ENCODE results near the gene DTNB.
A peak's percentile ranks its signal among the peaks of the same experiment; 100 is the strongest.

Gene DTNB

GRCh38 chr2:25379535-25379934 is 293.8 kb downstream of the DTNB start:
- no peak for DNase-seq

- DNase-seq: no peak
Observed at GRCh38 chr2:25378731-25379490, 294.5 kb downstream of the DTNB start.

- DNase-seq: no peak
Observed at GRCh38 chr2:25377822-25378421, 295.5 kb downstream of the DTNB start.

GRCh38 chr2:25376750-25377621 is 296.4 kb downstream of the DTNB start:
- peak; percentile 96 for DNase-seq

GRCh38 chr2:25375989-25376545 is 297.3 kb downstream of the DTNB start:
- DNase-seq: no peak

GRCh38 chr2:25375371-25375988 is 297.9 kb downstream of the DTNB start:
- no peak for DNase-seq

- DNase-seq: no peak
Observed at GRCh38 chr2:25374827-25375226, 298.6 kb downstream of the DTNB start.

GRCh38 chr2:25374411-25374810 is 299.0 kb downstream of the DTNB start:
- DNase-seq: no peak

GRCh38 chr2:25373269-25373981 is 300.0 kb downstream of the DTNB start:
- no peak for DNase-seq

- no peak for DNase-seq
Observed at GRCh38 chr2:25372405-25373268, 300.7 kb downstream of the DTNB start.

GRCh38 chr2:25371253-25372241 is 301.8 kb downstream of the DTNB start:
- no peak for DNase-seq

GRCh38 chr2:25369876-25370275 is 303.5 kb downstream of the DTNB start:
- no peak for DNase-seq

GRCh38 chr2:25369439-25369838 is 303.9 kb downstream of the DTNB start:
- DNase-seq: no peak

- DNase-seq: no peak
Observed at GRCh38 chr2:25368660-25369059, 304.7 kb downstream of the DTNB start.

GRCh38 chr2:25367296-25367695 is 306.1 kb downstream of the DTNB start:
- DNase-seq: no peak

GRCh38 chr2:25366629-25367028 is 306.7 kb downstream of the DTNB start:
- DNase-seq: no peak

GRCh38 chr2:25365241-25365640 is 308.1 kb downstream of the DTNB start:
- no peak for DNase-seq

- no peak for DNase-seq
Observed at GRCh38 chr2:25363733-25364132, 309.6 kb downstream of the DTNB start.

- peak; percentile 54 for DNase-seq
Observed at GRCh38 chr2:25362434-25363145, 310.8 kb downstream of the DTNB start.
